Nephron (organoid): Measurements from ENCODE around the gene COMMD8.

Experiments used
- H3K27ac Mint-ChIP-seq, 3 experiments: 2 replicates each; pipeline ENCODE4 v1.8.0; 2020; ENCODE audit warnings: mixed read lengths in 3 of 3, mild to moderate bottlenecking in 2 of 3, moderate library complexity in 1 of 3
- H3K27me3 Mint-ChIP-seq: 2 replicates; pipeline ENCODE4 v1.8.0; 2021; ENCODE audit warnings: low read depth, mild to moderate bottlenecking, moderate library complexity, mixed read lengths
- H3K36me3 Mint-ChIP-seq: 2 replicates; pipeline ENCODE4 v1.8.0; 2020; ENCODE audit warnings: low read depth, mixed read lengths
- H3K4me1 Mint-ChIP-seq: 2 replicates; pipeline ENCODE4 v1.8.0; 2020; ENCODE audit warnings: mixed read lengths
- H3K4me3 Mint-ChIP-seq, 3 experiments: 2 replicates each; pipeline ENCODE4 v1.8.0; 2020; ENCODE audit warnings: mild to moderate bottlenecking in 3 of 3, mixed read lengths in 3 of 3, moderate library complexity in 2 of 3
- H3K9me3 Mint-ChIP-seq: 2 replicates; pipeline ENCODE4 v1.8.0; 2020; ENCODE audit warnings: mixed read lengths
- TF ChIP-seq, protein P1 (sequence below), 3 experiments: fragments of 200-600 bp; sonication (generic); IDR thresholded peaks; one replicate each; pipeline ENCODE4 v1.5.0; 2021; ENCODE audit warnings: antibody characterized with exemption in 3 of 3; ENCODE audit not compliant: unreplicated experiment in 3 of 3

Gene COMMD8

DNA sequence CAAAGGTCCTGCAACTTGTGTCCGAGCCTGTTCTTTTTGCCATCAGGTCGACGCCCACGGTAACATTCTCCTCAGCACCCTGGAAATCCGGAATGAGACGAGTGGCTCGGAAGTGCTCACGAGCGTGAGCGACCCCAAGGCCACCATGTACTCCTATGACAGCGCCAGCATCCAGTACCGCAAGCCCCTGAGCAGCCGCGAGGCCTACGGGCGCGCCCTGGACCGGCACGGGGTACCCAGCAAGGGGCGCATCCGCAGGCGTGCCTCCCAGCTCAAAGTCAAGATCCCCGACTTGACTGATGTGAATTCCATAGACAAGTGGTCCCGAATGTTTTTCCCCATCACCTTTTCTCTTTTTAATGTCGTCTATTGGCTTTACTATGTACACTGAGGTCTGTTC lies 37.9 kb downstream of the COMMD8 start:
- Mint-ChIP-seq H3K27ac (no peak overlapping the region), H3K36me3 (no peaks in the 10 kb centered on the region), H3K9me3 (no peaks in the 10 kb centered on the region), H3K27me3 (no peaks in the 10 kb centered on the region), H3K4me3 (no peak overlapping the region), H3K4me1 (no peaks in the 10 kb centered on the region)
- TF ChIP-seq, protein P1, sequence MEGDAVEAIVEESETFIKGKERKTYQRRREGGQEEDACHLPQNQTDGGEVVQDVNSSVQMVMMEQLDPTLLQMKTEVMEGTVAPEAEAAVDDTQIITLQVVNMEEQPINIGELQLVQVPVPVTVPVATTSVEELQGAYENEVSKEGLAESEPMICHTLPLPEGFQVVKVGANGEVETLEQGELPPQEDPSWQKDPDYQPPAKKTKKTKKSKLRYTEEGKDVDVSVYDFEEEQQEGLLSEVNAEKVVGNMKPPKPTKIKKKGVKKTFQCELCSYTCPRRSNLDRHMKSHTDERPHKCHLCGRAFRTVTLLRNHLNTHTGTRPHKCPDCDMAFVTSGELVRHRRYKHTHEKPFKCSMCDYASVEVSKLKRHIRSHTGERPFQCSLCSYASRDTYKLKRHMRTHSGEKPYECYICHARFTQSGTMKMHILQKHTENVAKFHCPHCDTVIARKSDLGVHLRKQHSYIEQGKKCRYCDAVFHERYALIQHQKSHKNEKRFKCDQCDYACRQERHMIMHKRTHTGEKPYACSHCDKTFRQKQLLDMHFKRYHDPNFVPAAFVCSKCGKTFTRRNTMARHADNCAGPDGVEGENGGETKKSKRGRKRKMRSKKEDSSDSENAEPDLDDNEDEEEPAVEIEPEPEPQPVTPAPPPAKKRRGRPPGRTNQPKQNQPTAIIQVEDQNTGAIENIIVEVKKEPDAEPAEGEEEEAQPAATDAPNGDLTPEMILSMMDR (IDR thresholded peaks at IDR 0.05; ENCODE audit: unreplicated experiment in 3 of 3), result no peak

DNA sequence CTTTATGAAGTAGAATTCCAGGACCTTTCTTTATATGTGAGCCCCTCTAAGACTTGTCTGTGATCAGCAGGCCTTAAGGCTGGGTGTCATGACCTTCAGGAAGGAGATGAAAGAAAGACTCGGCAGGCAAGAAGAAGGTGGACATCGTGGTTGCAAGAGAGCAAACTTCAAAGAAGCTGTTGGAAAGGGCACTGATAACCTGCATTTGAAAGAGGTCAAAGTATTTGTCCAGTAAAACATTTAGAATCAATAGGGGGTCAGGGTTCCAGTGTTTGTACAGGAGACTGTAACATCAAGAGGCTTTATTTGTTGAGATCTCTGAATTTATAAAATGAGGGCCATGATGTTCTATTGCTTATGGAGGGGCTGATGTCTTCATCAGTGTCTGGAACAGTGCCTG lies 44.2 kb downstream of the COMMD8 start:
- Mint-ChIP-seq H3K27me3 (no peaks in the 10 kb centered on the region), H3K27ac (no peak overlapping the region), H3K4me3 (no peak overlapping the region), H3K9me3 (no peaks in the 10 kb centered on the region), H3K4me1 (peaks cover under 1% of the 10 kb centered on the region), H3K36me3 (no peaks in the 10 kb centered on the region)
- TF ChIP-seq, protein P1 (IDR thresholded peaks at IDR 0.05; ENCODE audit: unreplicated experiment in 3 of 3), result no peak

DNA sequence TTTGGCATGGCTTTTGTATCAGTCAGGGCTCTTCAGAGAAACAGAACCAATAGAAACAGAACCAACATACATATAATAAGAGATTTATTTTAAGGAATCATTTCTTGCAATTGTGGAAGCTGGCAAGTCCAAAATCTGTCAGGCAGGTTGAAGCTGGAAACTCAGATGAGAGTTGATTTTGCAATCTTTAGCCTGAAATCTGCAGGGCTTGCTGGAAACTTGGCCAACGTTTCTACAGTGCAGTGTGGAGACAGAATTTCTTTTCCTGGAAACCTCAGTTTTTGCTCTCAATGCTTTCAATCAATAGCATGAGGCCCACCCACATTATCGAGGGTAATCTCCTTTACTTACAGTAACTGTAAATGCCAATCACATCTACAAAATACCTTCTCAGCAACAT lies 45.4 kb downstream of the COMMD8 start:
- H3K36me3 Mint-ChIP-seq, result no peaks in the 10 kb centered on the region
- H3K4me3 Mint-ChIP-seq, result no peak overlapping the region
- no peaks in the 10 kb centered on the region for H3K27me3 Mint-ChIP-seq
- no peaks in the 10 kb centered on the region for H3K9me3 Mint-ChIP-seq
- TF ChIP-seq, protein P1 (IDR thresholded peaks at IDR 0.05; ENCODE audit: unreplicated experiment in 3 of 3), result no peak
- H3K27ac Mint-ChIP-seq, result no peak overlapping the region
- H3K4me1 Mint-ChIP-seq, result peaks cover 12% of the 10 kb centered on the region

DNA sequence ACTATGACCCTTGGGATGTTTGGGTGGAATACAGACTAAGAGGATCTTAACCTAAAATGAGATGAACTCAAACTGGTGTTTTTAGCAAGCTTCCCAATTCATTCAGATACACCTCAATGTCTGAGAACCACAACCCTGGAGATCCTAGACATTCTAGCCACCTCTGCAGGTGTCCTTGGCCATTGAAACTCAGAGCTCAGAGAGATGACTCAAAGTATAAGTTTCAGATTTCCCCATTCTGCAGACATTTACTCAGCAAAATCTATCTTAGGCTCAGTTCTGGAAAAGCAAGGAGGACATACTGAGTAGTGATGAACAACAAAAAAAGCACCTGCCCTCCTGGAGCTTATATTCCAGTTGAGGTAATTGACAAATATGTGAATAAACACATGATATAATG lies 47.8 kb downstream of the COMMD8 start:
- Mint-ChIP-seq H3K27ac (no peak overlapping the region), H3K4me3 (no peak overlapping the region), H3K36me3 (no peaks in the 10 kb centered on the region), H3K4me1 (peaks cover 14% of the 10 kb centered on the region), H3K27me3 (no peaks in the 10 kb centered on the region), H3K9me3 (no peaks in the 10 kb centered on the region)
- TF ChIP-seq, protein P1 (IDR thresholded peaks at IDR 0.05; ENCODE audit: unreplicated experiment in 3 of 3), result no peak

DNA sequence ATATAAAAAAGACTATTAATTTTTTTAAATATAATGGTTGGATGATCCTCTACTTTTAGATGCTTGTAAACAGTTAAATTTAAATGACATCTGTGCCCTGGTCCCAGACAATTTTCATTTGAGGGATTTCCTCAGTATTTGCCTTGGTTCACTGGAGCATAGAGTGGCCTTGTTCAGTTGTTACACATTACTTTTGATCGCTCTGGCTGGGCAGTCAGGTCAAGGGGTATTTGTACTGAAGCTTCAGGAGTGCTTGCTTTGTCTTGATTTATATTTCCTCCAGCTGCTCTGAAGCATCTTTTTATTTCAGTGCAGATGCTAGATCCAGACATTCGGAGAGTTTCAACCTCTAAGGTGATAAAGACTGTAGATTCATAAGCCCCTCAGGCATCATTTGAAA lies 50.0 kb downstream of the COMMD8 start:
- no peaks in the 10 kb centered on the region for H3K36me3 Mint-ChIP-seq
- no peaks in the 10 kb centered on the region for H3K9me3 Mint-ChIP-seq
- peaks cover 19% of the 10 kb centered on the region for H3K4me1 Mint-ChIP-seq
- TF ChIP-seq, protein P1 (IDR thresholded peaks at IDR 0.05; ENCODE audit: unreplicated experiment in 3 of 3), result no peak
- no peak overlapping the region for H3K4me3 Mint-ChIP-seq
- H3K27me3 Mint-ChIP-seq, result no peaks in the 10 kb centered on the region
- peak overlapping the region; percentile 39 to 69 (median 59) for H3K27ac Mint-ChIP-seq

DNA sequence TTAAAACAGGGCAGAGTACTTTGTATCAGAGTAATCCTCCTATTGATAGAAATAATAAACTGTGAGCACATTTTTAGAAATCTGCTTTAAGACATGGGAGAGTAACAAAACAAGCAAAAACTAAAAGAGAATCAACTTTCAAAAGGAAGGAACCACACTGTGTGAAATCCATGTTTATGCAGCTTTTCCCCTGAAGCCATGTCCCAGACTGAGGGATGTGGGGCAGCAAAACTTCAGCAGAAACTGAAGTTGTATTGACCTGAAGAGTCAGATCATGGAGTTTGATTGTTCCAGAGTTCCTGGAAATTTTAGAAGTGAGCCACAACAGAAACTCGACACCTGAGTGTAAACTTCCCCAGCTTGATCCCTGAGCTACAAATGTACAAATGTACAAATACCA lies 53.2 kb downstream of the COMMD8 start:
- Mint-ChIP-seq H3K27me3 (no peaks in the 10 kb centered on the region), H3K4me3 (no peak overlapping the region), H3K4me1 (peaks cover 19% of the 10 kb centered on the region), H3K9me3 (no peaks in the 10 kb centered on the region), H3K36me3 (no peaks in the 10 kb centered on the region), H3K27ac (peak overlapping the region in 1 of 3 experiments; percentile 48)
- TF ChIP-seq, protein P1 (IDR thresholded peaks at IDR 0.05; ENCODE audit: unreplicated experiment in 3 of 3), result no peak
